Fibroblast of lung (primary cell): Measurements from ENCODE around the gene PLXNA4. TPM values are rescaled to one million over a fixed set of nuclear protein-coding genes. Genes with fewer than 3 reads are reported as not detected.

ENCODE experiments used
- DNase-seq, 2 donors: peaks; one replicate each; pipeline versions ENCODE4 v3.0.0 to v3.0.0-alpha.2; 2010; ENCODE audit warnings: low read depth in 2 of 2
- H2AFZ ChIP-seq: 2 replicates; pipeline ENCODE4 v1.5.1; 2012; ENCODE audit warnings: low read length, control low read depth, inconsistent platforms
- H3K27ac ChIP-seq: 2 replicates; pipeline ENCODE4 v1.5.1; 2011; ENCODE audit warnings: low read length, control low read depth; ENCODE audit not compliant: insufficient read depth
- H3K27me3 ChIP-seq: 2 replicates; pipeline ENCODE4 v1.5.1; 2011; ENCODE audit warnings: mild to moderate bottlenecking, low read length; ENCODE audit not compliant: control insufficient read depth, insufficient read depth
- H3K36me3 ChIP-seq: 2 replicates; pipeline ENCODE4 v1.5.1; 2011; ENCODE audit warnings: low read length; ENCODE audit not compliant: control insufficient read depth, insufficient read depth
- H3K4me1 ChIP-seq: 2 replicates; pipeline ENCODE4 v1.5.1; 2011; ENCODE audit warnings: low read length; ENCODE audit not compliant: control insufficient read depth, insufficient read depth; ENCODE audit errors: extremely low read depth
- H3K4me2 ChIP-seq: 2 replicates; pipeline ENCODE4 v1.5.1; 2011; ENCODE audit warnings: low read length, control low read depth; ENCODE audit not compliant: insufficient read depth; ENCODE audit errors: extremely low read depth
- H3K4me3 ChIP-seq, 4 experiments: fragments of 200-600 bp in 1 of 4; sonication (generic) in 1 of 4; replicated peaks in 1 of 4; 2 replicates each; pipeline ENCODE4 v1.5.1; 2011 to 2016; ENCODE audit warnings: low read length in 4 of 4, low read depth in 3 of 4, mild to moderate bottlenecking in 3 of 4, control low read depth in 2 of 4, inconsistent platforms in 1 of 4, mixed read lengths in 1 of 4; ENCODE audit not compliant: insufficient read depth in 1 of 4; ENCODE audit errors: control extremely low read depth in 1 of 4
- H3K79me2 ChIP-seq: 2 replicates; pipeline ENCODE4 v1.5.1; 2012; ENCODE audit warnings: mild to moderate bottlenecking, low read length, inconsistent platforms; ENCODE audit not compliant: control insufficient read depth, insufficient read depth
- H3K9ac ChIP-seq: 2 replicates; pipeline ENCODE4 v1.5.1; 2011; ENCODE audit warnings: mild to moderate bottlenecking, low read length, control low read depth; ENCODE audit not compliant: insufficient read depth
- H3K9me3 ChIP-seq: 2 replicates; pipeline ENCODE4 v1.5.1; 2012; ENCODE audit warnings: low read depth, low read length; ENCODE audit not compliant: control insufficient read depth, insufficient read depth
- H4K20me1 ChIP-seq: 2 replicates; pipeline ENCODE4 v1.5.1; 2011; ENCODE audit warnings: low read length; ENCODE audit not compliant: control insufficient read depth, insufficient read depth; ENCODE audit errors: extremely low read depth
- CTCF ChIP-seq, 2 donors: IDR thresholded peaks in 1 of 2; conservative IDR thresholded peaks in 1 of 2; 1 replicate in 1 of 2; 2 replicates in 1 of 2; pipeline ENCODE4 v1.5.1; 2011 to 2012; ENCODE audit warnings: low read length in 2 of 2, control low read depth in 1 of 2, inconsistent platforms in 1 of 2, low read depth in 1 of 2, mild to moderate bottlenecking in 1 of 2
- EZH2 ChIP-seq: IDR thresholded peaks from 2 replicates; pipeline ENCODE4 v1.5.1; 2012; ENCODE audit warnings: low read length, control low read depth, mild to moderate bottlenecking; ENCODE audit errors: missing control alignments
- polyA plus RNA-seq, 2 donors: library from polyadenylated mRNA; depleted of rRNA in 1 of 2; stranded (reverse) in 1 of 2; unstranded in 1 of 2; fragments of >200 nt; gene quantifications; 2 replicates each; pipeline ENCODE4 v1.2.1, GENCODE V29; 2011 to 2012; ENCODE audit warnings: missing spikeins in 1 of 2
- total RNA-seq: library from RNA; depleted of rRNA; stranded (reverse); fragments of >200 nt; gene quantifications from 2 replicates; pipeline ENCODE4 v1.2.1, GENCODE V29; 2014

PLXNA4 gene
- total and polyA plus RNA-seq, 2 donors (not counting 1 experiment from before 2014, with no cell fraction given) = 1.2 to 1.5 TPM

DNA sequence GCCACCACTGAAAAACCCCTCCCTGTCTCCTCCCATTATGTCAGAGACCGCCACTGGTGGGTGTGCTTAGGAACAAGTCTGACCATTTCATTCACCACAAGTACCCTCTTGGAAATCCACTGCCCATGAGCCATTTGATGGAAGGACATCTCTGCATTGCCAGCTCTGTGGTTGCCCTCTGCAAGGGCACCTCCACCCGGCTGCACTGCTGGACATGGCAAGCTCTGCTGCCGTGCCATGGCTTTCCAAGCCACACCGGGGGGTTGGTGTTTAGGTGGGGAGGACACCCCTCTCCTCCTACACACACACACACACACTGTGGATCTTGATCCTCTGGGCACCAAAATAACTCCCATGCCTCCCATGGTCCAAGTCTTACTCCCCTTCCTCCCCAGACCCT is 5.2 kb upstream of the PLXNA4 start:
- H3K4me2 ChIP-seq = no peak overlapping the region

DNA sequence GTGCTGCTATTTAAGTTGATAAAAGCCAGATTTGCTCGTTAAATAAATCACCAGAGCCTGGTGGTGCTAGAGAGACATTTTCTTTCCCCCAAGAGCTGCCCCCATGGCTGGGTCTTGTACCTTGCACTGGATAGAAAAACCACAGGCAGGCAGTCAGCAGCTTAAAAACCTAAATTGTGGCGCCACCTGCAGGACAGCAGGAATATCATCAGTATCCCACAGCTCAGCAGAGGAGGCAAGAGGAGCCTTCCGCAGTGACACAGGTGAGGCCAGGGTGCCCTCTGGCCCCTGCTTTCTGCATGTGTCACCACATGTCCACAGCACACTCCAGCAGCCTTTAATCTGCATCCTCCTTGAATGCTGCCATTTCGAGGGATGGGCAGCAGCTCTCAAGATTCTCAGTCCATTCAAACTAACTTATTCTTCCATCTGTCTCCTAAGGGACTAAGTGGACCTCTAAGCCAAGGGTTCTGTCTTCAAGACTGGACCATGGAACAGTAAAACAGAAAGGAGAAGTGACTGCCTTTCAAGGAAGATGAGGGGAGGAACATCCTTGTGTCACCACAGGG is 4.5 kb upstream of the PLXNA4 start:
- Histone ChIP-seq H2AFZ (no peak overlapping the region), H3K4me1 (no peaks in the 10 kb centered on the region), H3K79me2 (no peaks in the 10 kb centered on the region), H3K4me2 (no peak overlapping the region), H3K27me3 (peaks cover 10% of the 10 kb centered on the region), H4K20me1 (no peaks in the 10 kb centered on the region), H3K9me3 (no peaks in the 10 kb centered on the region), H3K9ac (no peak overlapping the region), H3K27ac (no peak overlapping the region), H3K36me3 (no peaks in the 10 kb centered on the region), H3K4me3 (no peak overlapping the region)
- TF ChIP-seq CTCF (conservative IDR thresholded peaks at IDR 0.05 in 1 of 2, IDR thresholded peaks at IDR 0.05 in 1 of 2; ENCODE audit: low read depth in 1 of 2, low read length in 2 of 2) (peak; percentile 67 to 79), EZH2 (no peak)
- DNase-seq = peak; percentile 72 to 82

More for the DNA sequence above, 5.2 kb upstream of the PLXNA4 start:
- H4K20me1 ChIP-seq = no peaks in the 10 kb centered on the region
- no peak overlapping the region for H3K27ac ChIP-seq
- H3K79me2 ChIP-seq = no peaks in the 10 kb centered on the region
- no peaks in the 10 kb centered on the region for H3K9me3 ChIP-seq
- H3K9ac ChIP-seq = no peak overlapping the region
- peaks cover 5% of the 10 kb centered on the region for H3K27me3 ChIP-seq
- no peaks in the 10 kb centered on the region for H3K36me3 ChIP-seq
- H3K4me1 ChIP-seq = no peaks in the 10 kb centered on the region
- H3K4me3 ChIP-seq = no peak overlapping the region
- no peak overlapping the region for H2AFZ ChIP-seq
- TF ChIP-seq EZH2 (no peak), CTCF (conservative IDR thresholded peaks at IDR 0.05 in 1 of 2, IDR thresholded peaks at IDR 0.05 in 1 of 2; ENCODE audit: low read depth in 1 of 2, low read length in 2 of 2) (no peak)
- no peak for DNase-seq

DNA sequence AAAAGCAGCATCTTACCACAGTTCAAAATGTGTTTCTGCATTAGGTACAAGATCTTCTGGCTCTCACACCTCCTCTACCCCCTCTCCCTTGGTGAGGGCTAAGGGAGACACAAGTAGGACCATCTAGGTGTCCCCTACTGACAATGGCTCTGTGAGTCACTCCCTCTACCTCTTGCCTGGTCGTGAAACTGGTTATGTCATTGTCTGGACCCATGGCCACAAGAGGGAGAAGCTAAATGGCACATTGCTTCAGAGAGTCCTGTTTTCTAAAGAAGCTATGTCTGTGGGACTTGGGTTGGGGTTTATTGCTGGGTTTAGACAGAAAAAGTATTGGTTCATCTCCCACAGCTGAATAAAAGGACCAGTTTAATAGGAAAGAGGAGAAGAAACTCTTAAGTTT is 4.0 kb upstream of the PLXNA4 start:
- H3K36me3 ChIP-seq = no peaks in the 10 kb centered on the region
- H3K4me3 ChIP-seq = no peak overlapping the region
- no peaks in the 10 kb centered on the region for H3K79me2 ChIP-seq
- no peaks in the 10 kb centered on the region for H3K9me3 ChIP-seq
- no peak for TF ChIP-seq EZH2
- peak in 1 of 2 donors; percentile 23 for TF ChIP-seq CTCF (conservative IDR thresholded peaks at IDR 0.05 in 1 of 2, IDR thresholded peaks at IDR 0.05 in 1 of 2; ENCODE audit: low read depth in 1 of 2, low read length in 2 of 2)
- no peak overlapping the region for H2AFZ ChIP-seq
- peaks cover 10% of the 10 kb centered on the region for H3K27me3 ChIP-seq
- no peaks in the 10 kb centered on the region for H3K4me1 ChIP-seq
- H3K27ac ChIP-seq = no peak overlapping the region
- H3K4me2 ChIP-seq = no peak overlapping the region
- peak in 1 of 2 donors; percentile 33 for DNase-seq
- no peaks in the 10 kb centered on the region for H4K20me1 ChIP-seq
- no peak overlapping the region for H3K9ac ChIP-seq
